Fibroblast of skin of back (primary cell): ENCODE measurements around the gene ITGB3BP. TPM values are rescaled to one million over a fixed set of nuclear protein-coding genes. Genes with fewer than 3 reads are reported as not detected.
A peak's percentile ranks its signal among the peaks of the same experiment; 100 is the strongest.
"Not testable (repeated sequence)": the region's sequence is repeated elsewhere in the genome, so short reads cannot be mapped to it uniquely, and the experiment has no call there.

Source experiments
- DNase-seq: peaks from one replicate; pipeline ENCODE4 v3.0.0-alpha.2; 2013
- polyA plus RNA-seq, 2 experiments: library from polyadenylated mRNA; unstranded; fragments of 120-200 nt; gene quantifications; one replicate each; pipeline ENCODE4 v1.2.1, GENCODE V29; 2013; ENCODE audit not compliant: insufficient read length in 2 of 2

Gene ITGB3BP
- polyA plus RNA-seq (2013, experiment 1 of 2; ENCODE audit: insufficient read length), result 25.0 TPM
- 8.8 TPM for polyA plus RNA-seq (2013, experiment 2 of 2; ENCODE audit: insufficient read length)

GRCh38 chr1:63522891-63523728 lies at the start of gene ITGB3BP, which contains the start of gene EFCAB7:
Gene ITGB3BP, minus strand, starts transcription at chr1:63523225. Its CDS starts 92 bp downstream, at chr1:63523133.
Gene EFCAB7, plus strand, starts transcription at chr1:63523525. Its CDS starts 2,048 bp downstream, at chr1:63525573.
- peak; percentile 94 for DNase-seq

GRCh38 chr1:63572686-63573085 lies 49.7 kb upstream of the ITGB3BP start:
- DNase-seq, result not testable (repeated sequence)

- no peak for DNase-seq
These were observed 46.8 kb upstream of the ITGB3BP start for GRCh38 chr1:63569640-63570316.

- DNase-seq, result no peak
These were observed 46.0 kb upstream of the ITGB3BP start for GRCh38 chr1:63569068-63569467.

GRCh38 chr1:63563745-63564144 lies 40.7 kb upstream of the ITGB3BP start:
- DNase-seq, result no peak

GRCh38 chr1:63559357-63559756 lies 36.3 kb upstream of the ITGB3BP start:
- no peak for DNase-seq

- DNase-seq, result peak; percentile 53
These were observed 34.5 kb upstream of the ITGB3BP start for GRCh38 chr1:63557365-63557987.

GRCh38 chr1:63555480-63555879 lies 32.5 kb upstream of the ITGB3BP start:
- no peak for DNase-seq

GRCh38 chr1:63548877-63549276 lies 25.9 kb upstream of the ITGB3BP start:
- no peak for DNase-seq

GRCh38 chr1:63548303-63548702 lies 25.3 kb upstream of the ITGB3BP start:
- no peak for DNase-seq

GRCh38 chr1:63547621-63548294 lies 24.7 kb upstream of the ITGB3BP start:
- no peak for DNase-seq

- peak; percentile 17 for DNase-seq
These were observed 22.8 kb upstream of the ITGB3BP start for GRCh38 chr1:63545780-63546179.

GRCh38 chr1:63537940-63538339 lies 14.9 kb upstream of the ITGB3BP start:
- no peak for DNase-seq

GRCh38 chr1:63537006-63537405 lies 14.0 kb upstream of the ITGB3BP start:
- DNase-seq, result no peak

- no peak for DNase-seq
These were observed 11.4 kb upstream of the ITGB3BP start for GRCh38 chr1:63534406-63534805.

- no peak for DNase-seq
These were observed 10.9 kb upstream of the ITGB3BP start for GRCh38 chr1:63533931-63534330.

GRCh38 chr1:63532727-63533126 lies 9.7 kb upstream of the ITGB3BP start:
- DNase-seq, result no peak

GRCh38 chr1:63524201-63524600 lies 1.2 kb upstream of the ITGB3BP start:
- no peak for DNase-seq

- no peak for DNase-seq
These were observed 713 bp upstream of the ITGB3BP start for GRCh38 chr1:63523738-63524137.

GRCh38 chr1:63516629-63517028 lies 6.4 kb downstream of the ITGB3BP start:
- no peak for DNase-seq

GRCh38 chr1:63512584-63512983 lies 10.4 kb downstream of the ITGB3BP start:
- no peak for DNase-seq

- DNase-seq, result no peak
These were observed 13.3 kb downstream of the ITGB3BP start for GRCh38 chr1:63509718-63510117.

GRCh38 chr1:63506782-63507181 lies 16.2 kb downstream of the ITGB3BP start:
- no peak for DNase-seq
